IMR-90 (cell line): ENCODE measurements around the gene PPIL3. TPM values are rescaled to one million over a fixed set of nuclear protein-coding genes. Genes with fewer than 3 reads are reported as not detected.

Source experiments
- ATAC-seq: fragments of 200-7000 bp; cut with Tn5 transposase; 2 replicates; pipeline ENCODE4 v1.9.1; 2020; ENCODE audit warnings: low read depth, mild to moderate bottlenecking, moderate library complexity
- BruUV-seq: library from RNA; stranded (reverse); fragments of 400-500 nt; replicated peaks from 2 replicates; lab custom pipeline; 2021; lab: Mats Ljungman, UMichigan
- CTCF ChIA-PET: fragments of 300-600 bp; formaldehyde crosslinking; extraction: SDS; loops from one replicate; lab custom pipeline; 2021; ENCODE audit warnings: antibody characterized with exemption; lab: Yijun Ruan, JAX
- POLR2A ChIA-PET: fragments of 300-600 bp; sonication (Branson Sonifier 250); formaldehyde crosslinking; loops from one replicate; lab custom pipeline; 2022; ENCODE audit warnings: antibody characterized with exemption; ENCODE audit not compliant: unreplicated experiment; lab: Charles Lee
- DNase-seq: peaks from one replicate; pipeline ENCODE4 v3.0.0; 2013
- H2AFZ ChIP-seq: replicated peaks from 2 replicates; pipeline ENCODE3; 2013; ENCODE audit warnings: low read length, mild to moderate bottlenecking; ENCODE audit not compliant: poor library complexity
- H2AK5ac ChIP-seq: 2 replicates; pipeline ENCODE4 v1.6.1; 2013; ENCODE audit warnings: low read depth, low read length, inconsistent platforms
- H2AK9ac ChIP-seq: replicated peaks from 2 replicates; pipeline ENCODE3; 2013; ENCODE audit warnings: mild to moderate bottlenecking, low read depth, low read length, moderate library complexity; ENCODE audit not compliant: poor library complexity
- H2BK120ac ChIP-seq: 2 replicates; pipeline ENCODE4 v1.6.1; 2013; ENCODE audit warnings: low read depth, low read length, inconsistent platforms
- H2BK15ac ChIP-seq: 3 replicates; pipeline ENCODE4 v1.6.1; 2013; ENCODE audit warnings: low read depth, low read length, inconsistent platforms
- H2BK20ac ChIP-seq: 2 replicates; pipeline ENCODE4 v1.6.1; 2013; ENCODE audit warnings: low read depth, mild to moderate bottlenecking, inconsistent platforms, low read length, moderate library complexity
- H2BK5ac ChIP-seq: 2 replicates; pipeline ENCODE4 v1.6.1; 2013; ENCODE audit warnings: mild to moderate bottlenecking, low read depth, low read length, inconsistent platforms; ENCODE audit not compliant: poor library complexity, severe bottlenecking
- H3K14ac ChIP-seq: replicated peaks from 2 replicates; pipeline ENCODE4 v1.6.1; 2013; ENCODE audit warnings: low read depth, low read length, inconsistent platforms
- H3K18ac ChIP-seq: 2 replicates; pipeline ENCODE4 v1.6.1; 2013; ENCODE audit warnings: low read depth, low read length, control low read depth
- H3K23ac ChIP-seq: 2 replicates; pipeline ENCODE4 v1.6.1; 2013; ENCODE audit warnings: low read depth, low read length, inconsistent platforms
- H3K27ac ChIP-seq: 2 replicates; pipeline ENCODE4 v1.5.1; 2013; ENCODE audit warnings: mild to moderate bottlenecking, control low read depth, low read length; ENCODE audit not compliant: insufficient read depth
- H3K27me3 ChIP-seq: 2 replicates; pipeline ENCODE4 v1.6.1; 2013; ENCODE audit warnings: low read length; ENCODE audit not compliant: control insufficient read depth, insufficient read depth
- H3K36me3 ChIP-seq: 2 replicates; pipeline ENCODE4 v1.6.1; 2013; ENCODE audit warnings: low read length, mixed read lengths; ENCODE audit not compliant: control insufficient read depth, insufficient read depth
- H3K4ac ChIP-seq: 2 replicates; pipeline ENCODE4 v1.6.1; 2013; ENCODE audit warnings: low read depth, low read length, inconsistent platforms
- H3K4me1 ChIP-seq: 2 replicates; pipeline ENCODE4 v1.6.1; 2013; ENCODE audit warnings: low read length, mixed read lengths; ENCODE audit not compliant: control insufficient read depth, insufficient read depth
- H3K4me2 ChIP-seq: 2 replicates; pipeline ENCODE4 v1.6.1; 2013; ENCODE audit warnings: low read depth, mild to moderate bottlenecking, control low read depth, low read length, moderate library complexity
- H3K4me3 ChIP-seq: 2 replicates; pipeline ENCODE4 v1.5.1; 2013; ENCODE audit warnings: low read depth, mild to moderate bottlenecking, control low read depth, low read length, moderate library complexity; ENCODE audit not compliant: insufficient read depth
- H3K56ac ChIP-seq: 2 replicates; pipeline ENCODE4 v1.6.1; 2013; ENCODE audit warnings: low read length, inconsistent platforms; ENCODE audit not compliant: insufficient read depth; ENCODE audit errors: extremely low read depth
- H3K79me1 ChIP-seq, 2 experiments: 2 replicates each; pipeline ENCODE4 v1.6.1; 2013; ENCODE audit warnings: low read length in 2 of 2, inconsistent platforms in 1 of 2, low read depth in 1 of 2
- H3K9ac ChIP-seq: 2 replicates; pipeline ENCODE4 v1.6.1; 2013; ENCODE audit warnings: low read depth, low read length, control low read depth
- H3K9me1 ChIP-seq: 2 replicates; pipeline ENCODE4 v1.6.1; 2013; ENCODE audit warnings: low read length, inconsistent platforms; ENCODE audit not compliant: insufficient read depth
- H3K9me3 ChIP-seq: 2 replicates; pipeline ENCODE4 v1.6.1; 2013; ENCODE audit warnings: low read length; ENCODE audit not compliant: control insufficient read depth, insufficient read depth
- H4K20me1 ChIP-seq: 2 replicates; pipeline ENCODE4 v1.6.1; 2013; ENCODE audit warnings: low read length, inconsistent platforms; ENCODE audit not compliant: insufficient read depth
- H4K5ac ChIP-seq: 2 replicates; pipeline ENCODE4 v1.6.1; 2013; ENCODE audit warnings: mild to moderate bottlenecking, low read depth, low read length, control low read depth
- H4K8ac ChIP-seq, 2 experiments: 2 replicates each; pipeline ENCODE4 v1.6.1; 2013; ENCODE audit warnings: low read depth in 2 of 2, low read length in 2 of 2, control low read depth in 1 of 2, inconsistent platforms in 1 of 2
- H4K91ac ChIP-seq: 2 replicates; pipeline ENCODE4 v1.6.1; 2013; ENCODE audit warnings: low read depth, low read length, inconsistent platforms; ENCODE audit not compliant: insufficient read depth
- BHLHE40 ChIP-seq: fragments of 150-350 bp; IDR thresholded peaks from 2 replicates; pipeline ENCODE4 v1.6.1; 2016; ENCODE audit warnings: mild to moderate bottlenecking, low read depth, low read length
- FOS ChIP-seq: fragments of 150-350 bp; IDR thresholded peaks from 2 replicates; pipeline ENCODE4 v1.6.1; 2016; ENCODE audit warnings: low read depth, low read length
- MAZ ChIP-seq: IDR thresholded peaks from 2 replicates; pipeline ENCODE4 v1.6.1; 2012; ENCODE audit warnings: low read depth, mild to moderate bottlenecking, low read length, improper control_type of control experiment, moderate library complexity, borderline replicate concordance
- RCOR1 ChIP-seq: IDR thresholded peaks from 2 replicates; pipeline ENCODE4 v1.6.1; 2012; ENCODE audit warnings: mild to moderate bottlenecking, low read length, improper control_type of control experiment; ENCODE audit not compliant: insufficient replicate concordance
- WGBS, 2 experiments: methylation state at CpG; one replicate each; pipeline versions ENCODE4 v1.1.5 to v1.1.7; 2013; ENCODE audit warnings: missing lambda C conversion rate in 2 of 2; ENCODE audit not compliant: insufficient read length in 1 of 2; ENCODE audit errors: extremely low coverage in 2 of 2; 5-methylcytosine and 5-hydroxymethylcytosine counted together
- dilution Hi-C: fragments of 300-500 bp; cut with HindIII; formaldehyde crosslinking; loops from one replicate; pipeline ENCODE4 v1.14.3; 2018; ENCODE audit warnings: low sequenced_read_pairs; ENCODE audit not compliant: unreplicated experiment
- in situ Hi-C: fragments of 300-500 bp; cut with MboI; formaldehyde crosslinking; loops from 3 replicates; pipeline ENCODE4 v1.14.3; 2019; ENCODE audit warnings: low sequenced_read_pairs, inconsistent platforms, mixed read lengths
- intact Hi-C: fragments of 100-400 bp; cut with micrococcal nuclease; formaldehyde crosslinking; loops from 2 replicates; pipeline ENCODE4 v1.10.0; 2022
- polyA plus RNA-seq, 3 experiments: library from polyadenylated mRNA; depleted of rRNA; stranded (reverse); fragments of >200 nt; gene quantifications; 2 replicates each; pipeline ENCODE4 v1.2.3, GENCODE V29; 2012; ENCODE audit warnings: low replicate concordance in 1 of 3
- total RNA-seq: library from RNA; depleted of rRNA; stranded (reverse); fragments of >200 nt; gene quantifications from 2 replicates; pipeline ENCODE4 v1.2.3, GENCODE V29; 2012
- TF ChIP-seq, protein P1 (sequence below): fragments of 150-350 bp; IDR thresholded peaks from 2 replicates; pipeline ENCODE4 v1.6.1; 2016; ENCODE audit warnings: low read depth, mild to moderate bottlenecking, low read length, moderate library complexity, borderline replicate concordance
- TF ChIP-seq, protein P2 (sequence below): fragments of 150-350 bp; IDR thresholded peaks from 2 replicates; pipeline ENCODE4 v1.6.1; 2017; ENCODE audit warnings: mild to moderate bottlenecking, antibody characterized with exemption, low read length, low read depth

The PPIL3 gene
- total and polyA plus RNA-seq, 2 of the 4 experiments (the other 2 are of a cell fraction), result 35.1 to 47.9 TPM

GRCh38 chr2:200828104-200828503, 60.8 kb downstream of the PPIL3 start:
- CTCF ChIA-PET, result no interaction called here
- no peak overlapping the region for H2BK120ac ChIP-seq
- H2BK20ac ChIP-seq, result no peak overlapping the region
- H2BK15ac ChIP-seq, result no peak overlapping the region
- no peak overlapping the region for H3K56ac ChIP-seq
- no peaks in the 10 kb centered on the region for H3K79me1 ChIP-seq
- TF ChIP-seq, protein P1, sequence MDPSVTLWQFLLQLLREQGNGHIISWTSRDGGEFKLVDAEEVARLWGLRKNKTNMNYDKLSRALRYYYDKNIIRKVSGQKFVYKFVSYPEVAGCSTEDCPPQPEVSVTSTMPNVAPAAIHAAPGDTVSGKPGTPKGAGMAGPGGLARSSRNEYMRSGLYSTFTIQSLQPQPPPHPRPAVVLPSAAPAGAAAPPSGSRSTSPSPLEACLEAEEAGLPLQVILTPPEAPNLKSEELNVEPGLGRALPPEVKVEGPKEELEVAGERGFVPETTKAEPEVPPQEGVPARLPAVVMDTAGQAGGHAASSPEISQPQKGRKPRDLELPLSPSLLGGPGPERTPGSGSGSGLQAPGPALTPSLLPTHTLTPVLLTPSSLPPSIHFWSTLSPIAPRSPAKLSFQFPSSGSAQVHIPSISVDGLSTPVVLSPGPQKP, result no peak
- TF ChIP-seq FOS, result no peak
- TF ChIP-seq MAZ, result no peak
- TF ChIP-seq RCOR1, result no peak
- no peak for TF ChIP-seq BHLHE40
- TF ChIP-seq, protein P2, sequence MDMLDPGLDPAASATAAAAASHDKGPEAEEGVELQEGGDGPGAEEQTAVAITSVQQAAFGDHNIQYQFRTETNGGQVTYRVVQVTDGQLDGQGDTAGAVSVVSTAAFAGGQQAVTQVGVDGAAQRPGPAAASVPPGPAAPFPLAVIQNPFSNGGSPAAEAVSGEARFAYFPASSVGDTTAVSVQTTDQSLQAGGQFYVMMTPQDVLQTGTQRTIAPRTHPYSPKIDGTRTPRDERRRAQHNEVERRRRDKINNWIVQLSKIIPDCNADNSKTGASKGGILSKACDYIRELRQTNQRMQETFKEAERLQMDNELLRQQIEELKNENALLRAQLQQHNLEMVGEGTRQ, result no peak
- no peak overlapping the region for H3K23ac ChIP-seq
- no peak overlapping the region for H4K91ac ChIP-seq
- no peak for DNase-seq
- no peaks in the 10 kb centered on the region for H3K4me1 ChIP-seq
- H3K36me3 ChIP-seq, result peaks cover 4% of the 10 kb centered on the region; the same call in 1 of the 2 replicates
- H3K9ac ChIP-seq, result no peak overlapping the region
- H3K9me1 ChIP-seq, result no peaks in the 10 kb centered on the region
- H3K4ac ChIP-seq, result no peak overlapping the region
- in situ Hi-C loops, result no loop called here
- POLR2A ChIA-PET, result interaction anchor here (0.8 to 0.9 kb wide), 2 partner anchors 9 to 14 kb away, joined by 3 read pairs; no protein-coding TSS in a partner anchor
- H3K4me3 ChIP-seq, result no peak overlapping the region
- no peak overlapping the region for H3K18ac ChIP-seq
- H2BK5ac ChIP-seq, result no peak overlapping the region
- H2AFZ ChIP-seq, result no peak overlapping the region
- no peak overlapping the region for H2AK5ac ChIP-seq
- intact Hi-C loops, result no loop called here
- no peak overlapping the region for H4K5ac ChIP-seq
- H2AK9ac ChIP-seq, result no peak overlapping the region
- no peak overlapping the region for H3K4me2 ChIP-seq
- no peak overlapping the region for H3K27ac ChIP-seq
- H4K20me1 ChIP-seq, result no peaks in the 10 kb centered on the region
- H4K8ac ChIP-seq, result no peak overlapping the region
- no peaks in the 10 kb centered on the region for H3K27me3 ChIP-seq
- BruUV-seq, result no TSS peak
- dilution Hi-C loops, result no loop called here
- 71% methylated on average over 1 of the region's 2 CpGs; no CpG with 5 or more reads in 1 of the 2 experiments for WGBS, 2 experiments
- H3K9me3 ChIP-seq, result no peaks in the 10 kb centered on the region
- H3K14ac ChIP-seq, result no peak overlapping the region
- ATAC-seq, result peak; percentile 15; the same call in 1 of the 2 replicates
